K562 (cell line): ENCODE measurements around the gene SUMF1. TPM values are rescaled to one million over a fixed set of nuclear protein-coding genes. Genes with fewer than 3 reads are reported as not detected.

ENCODE experiments used
- CCAR2 ChIP-seq: fragments of 200-400 bp; formaldehyde crosslinking; IDR thresholded peaks from 2 replicates; pipeline ENCODE4 v1.6.1; 2017; ENCODE audit warnings: mild to moderate bottlenecking, low read depth, low read length
- CCNT2 ChIP-seq: IDR thresholded peaks from 2 replicates; pipeline ENCODE4 v1.6.1; 2011; ENCODE audit warnings: borderline replicate concordance, low read depth, mild to moderate bottlenecking, moderate library complexity, mixed read lengths, low read length; ENCODE audit not compliant: insufficient read length; ENCODE audit errors: extremely low read depth
- ELF2 ChIP-seq: fragments of 250-450 bp; sonication (Bioruptor Pico); IDR thresholded peaks from 2 replicates; pipeline ENCODE4 v1.5.0; 2021; ENCODE audit warnings: mild to moderate bottlenecking
- GATAD2A ChIP-seq: fragments of 450-650 bp; IDR thresholded peaks from 2 replicates; pipeline ENCODE4 v1.6.1; 2017
- L3MBTL2 ChIP-seq: fragments of 450-650 bp; IDR thresholded peaks from 2 replicates; pipeline ENCODE4 v1.6.1; 2016; ENCODE audit warnings: mild to moderate bottlenecking, moderate library complexity
- MAFG ChIP-seq: fragments of 450-650 bp; conservative IDR thresholded peaks from 2 replicates; pipeline ENCODE4 v1.6.1; 2016; ENCODE audit warnings: missing genetic modification characterization, missing compliant biosample characterization
- MAZ ChIP-seq, 2 experiments: fragments of 450-650 bp in 1 of 2; sonication (generic) in 1 of 2; formaldehyde crosslinking; IDR thresholded peaks in 1 of 2; conservative IDR thresholded peaks in 1 of 2; 2 replicates each; pipeline versions ENCODE4 v1.4.0 to v1.5.0; 2020; ENCODE audit warnings: mild to moderate bottlenecking in 1 of 2, missing genetic modification reagents in 1 of 2
- MBD1 ChIP-seq: fragments of 250-450 bp; sonication (Bioruptor Pico); IDR thresholded peaks from 2 replicates; pipeline ENCODE4 v1.8.0; 2022; ENCODE audit warnings: inconsistent platforms
- MTA1 ChIP-seq: fragments of 450-650 bp; IDR thresholded peaks from 2 replicates; pipeline ENCODE4 v1.6.1; 2017; ENCODE audit warnings: borderline replicate concordance
- RBFOX2 ChIP-seq: fragments of 200-400 bp; formaldehyde crosslinking; IDR thresholded peaks from 2 replicates; pipeline ENCODE4 v1.6.1; 2017; ENCODE audit warnings: low read depth, mild to moderate bottlenecking, low read length, moderate library complexity
- STAG1 ChIP-seq: sonication (generic); formaldehyde crosslinking; IDR thresholded peaks from 2 replicates; pipeline ENCODE4 v1.5.0; 2020; ENCODE audit warnings: missing genetic modification reagents, borderline replicate concordance
- ZBTB9 ChIP-seq: fragments of 450-650 bp; formaldehyde crosslinking; IDR thresholded peaks from 2 replicates; pipeline ENCODE4 v1.4.0; 2020; ENCODE audit warnings: mild to moderate bottlenecking, moderate library complexity
- ZEB2 ChIP-seq: fragments of 450-650 bp; IDR thresholded peaks from 2 replicates; pipeline ENCODE4 v1.6.1; 2016
- ZNF124 ChIP-seq: sonication (generic); formaldehyde crosslinking; IDR thresholded peaks from 2 replicates; pipeline ENCODE4 v1.8.1; 2022; ENCODE audit warnings: missing genetic modification reagents
- ZNF174 ChIP-seq: fragments of 250-450 bp; sonication (Bioruptor Pico); IDR thresholded peaks from 2 replicates; pipeline ENCODE4 v1.4.0; 2020; ENCODE audit warnings: mild to moderate bottlenecking
- ZNF24 ChIP-seq: fragments of 450-650 bp; IDR thresholded peaks from 2 replicates; pipeline ENCODE4 v1.6.1; 2016
- ZNF778 ChIP-seq: fragments of 450-650 bp; formaldehyde crosslinking; IDR thresholded peaks from 2 replicates; pipeline ENCODE4 v1.4.0; 2020; ENCODE audit warnings: mild to moderate bottlenecking, moderate library complexity
- polyA plus RNA-seq, 8 experiments: library from polyadenylated mRNA; depleted of rRNA in 4 of 8; stranded (reverse) in 5 of 8; unstranded in 3 of 8; fragments of >200 nt; fragmentation: Nextera tagmentation in 2 of 8; fragmentation: Illumina TruSeq in 1 of 8; extraction: Ambion mirVana in 2 of 8; extraction: Trizol in 1 of 8; gene quantifications; 2 replicates each; pipeline versions ENCODE4 v1.2.1 to v1.2.3, GENCODE V29; 2011 to 2014; ENCODE audit warnings: inconsistent platforms in 1 of 8, missing spikeins in 1 of 8
- total RNA-seq, 7 experiments: library from RNA; depleted of rRNA in 6 of 7; stranded (reverse); fragments of >200 nt in 6 of 7; fragmentation: Illumina TruSeq in 2 of 7; extraction: Trizol in 2 of 7; gene quantifications; 2 replicates each; pipeline versions ENCODE4 v1.2.1 to v1.2.3, GENCODE V29; 2011 to 2021; ENCODE audit warnings: low replicate concordance in 1 of 7
- TF ChIP-seq, protein P1 (sequence below): sonication (generic); formaldehyde crosslinking; IDR thresholded peaks from 2 replicates; pipeline ENCODE4 v1.8.1; 2022; ENCODE audit warnings: missing genetic modification reagents
- TF ChIP-seq, protein P2 (sequence below): conservative IDR thresholded peaks from 2 replicates; pipeline ENCODE4 v1.6.1; 2011; ENCODE audit warnings: low read depth, mild to moderate bottlenecking, low read length; ENCODE audit not compliant: control insufficient read depth

The SUMF1 gene
- total and polyA plus RNA-seq, 9 of the 15 experiments (the other 6 are each of a cell fraction or from before 2014, with no cell fraction given): 1.3 to 7.4 (median 4.2) TPM

DNA sequence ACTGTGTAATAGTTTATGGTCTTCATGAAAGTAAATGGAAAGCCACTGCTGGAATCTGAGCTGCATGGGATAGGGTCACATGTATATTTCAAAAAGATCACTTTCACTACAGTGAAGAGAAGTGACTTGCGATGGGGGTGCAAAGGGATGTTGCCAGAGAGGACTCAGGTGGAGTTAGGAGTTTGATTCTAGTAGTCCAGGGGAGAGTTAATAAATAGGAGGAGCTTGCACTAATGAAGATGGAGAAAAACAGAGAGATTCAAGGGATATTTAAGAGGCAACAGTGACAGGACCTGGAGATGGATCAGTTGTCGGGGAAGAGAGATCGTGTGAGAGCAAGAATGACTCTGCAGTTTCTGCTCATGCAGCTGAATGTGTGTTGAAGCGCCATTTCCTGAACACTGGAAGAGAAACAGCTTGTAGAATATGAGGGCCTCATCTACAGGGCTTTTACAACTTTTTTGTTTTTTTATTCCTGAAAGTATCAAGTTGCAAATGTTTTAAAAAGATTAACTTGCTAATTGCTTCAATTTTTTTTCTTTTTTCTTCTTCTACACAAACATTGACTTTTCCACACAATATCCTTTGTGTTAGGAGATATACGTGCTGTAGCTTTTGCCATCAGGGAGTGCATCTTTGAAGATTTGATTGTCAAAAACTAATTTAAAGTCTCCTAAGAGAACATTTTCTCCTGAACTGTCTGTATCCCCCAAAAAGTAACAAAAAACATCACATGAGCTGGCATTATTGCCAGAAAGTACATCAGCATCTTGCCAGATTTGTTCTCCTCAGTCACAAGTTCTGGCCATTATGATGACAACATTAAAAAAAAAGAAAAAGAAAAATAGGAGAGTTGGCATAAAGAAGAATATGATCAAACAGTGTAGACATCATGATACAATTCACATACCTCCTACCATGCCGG, 126.4 kb downstream of the SUMF1 start (continued):
- TF ChIP-seq ELF2 (CRISPR knock-in tag): no peak
- no peak for TF ChIP-seq CCNT2
- no peak for TF ChIP-seq ZNF124 (CRISPR knock-in tag)
- TF ChIP-seq, protein P1, sequence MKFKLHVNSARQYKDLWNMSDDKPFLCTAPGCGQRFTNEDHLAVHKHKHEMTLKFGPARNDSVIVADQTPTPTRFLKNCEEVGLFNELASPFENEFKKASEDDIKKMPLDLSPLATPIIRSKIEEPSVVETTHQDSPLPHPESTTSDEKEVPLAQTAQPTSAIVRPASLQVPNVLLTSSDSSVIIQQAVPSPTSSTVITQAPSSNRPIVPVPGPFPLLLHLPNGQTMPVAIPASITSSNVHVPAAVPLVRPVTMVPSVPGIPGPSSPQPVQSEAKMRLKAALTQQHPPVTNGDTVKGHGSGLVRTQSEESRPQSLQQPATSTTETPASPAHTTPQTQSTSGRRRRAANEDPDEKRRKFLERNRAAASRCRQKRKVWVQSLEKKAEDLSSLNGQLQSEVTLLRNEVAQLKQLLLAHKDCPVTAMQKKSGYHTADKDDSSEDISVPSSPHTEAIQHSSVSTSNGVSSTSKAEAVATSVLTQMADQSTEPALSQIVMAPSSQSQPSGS (CRISPR knock-in tag): no peak
- TF ChIP-seq MAFG (tag): peak; percentile 99
- no peak for TF ChIP-seq STAG1
- TF ChIP-seq MTA1: peak; percentile 57; the same call in 1 of the 2 replicates
- no peak for TF ChIP-seq ZNF174 (CRISPR knock-in tag)
- TF ChIP-seq GATAD2A: peak; percentile 63; the same call in 1 of the 2 replicates
- TF ChIP-seq ZEB2: peak; percentile 38; the same call in 1 of the 2 replicates
- no peak for TF ChIP-seq CCAR2
- TF ChIP-seq L3MBTL2: peak; percentile 88
- 0 out of 2 replicates have a peak, but pooled peaks have one; percentile 31 for TF ChIP-seq MBD1 (CRISPR knock-in tag)
- TF ChIP-seq MAZ (CRISPR knock-in tag; conservative IDR thresholded peaks at IDR 0.05 in 1 of 2, IDR thresholded peaks at IDR 0.05 in 1 of 2): peak; percentile 29 to 46; a peak in 1 of 4 replicates
- TF ChIP-seq, protein P2, sequence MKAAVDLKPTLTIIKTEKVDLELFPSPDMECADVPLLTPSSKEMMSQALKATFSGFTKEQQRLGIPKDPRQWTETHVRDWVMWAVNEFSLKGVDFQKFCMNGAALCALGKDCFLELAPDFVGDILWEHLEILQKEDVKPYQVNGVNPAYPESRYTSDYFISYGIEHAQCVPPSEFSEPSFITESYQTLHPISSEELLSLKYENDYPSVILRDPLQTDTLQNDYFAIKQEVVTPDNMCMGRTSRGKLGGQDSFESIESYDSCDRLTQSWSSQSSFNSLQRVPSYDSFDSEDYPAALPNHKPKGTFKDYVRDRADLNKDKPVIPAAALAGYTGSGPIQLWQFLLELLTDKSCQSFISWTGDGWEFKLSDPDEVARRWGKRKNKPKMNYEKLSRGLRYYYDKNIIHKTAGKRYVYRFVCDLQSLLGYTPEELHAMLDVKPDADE: no peak
- no peak for TF ChIP-seq RBFOX2
- TF ChIP-seq ZNF778 (CRISPR knock-in tag): no peak
- TF ChIP-seq ZNF24: peak; percentile 68; the same call in 1 of the 2 replicates
- TF ChIP-seq ZBTB9 (CRISPR knock-in tag): peak; percentile 54; the same call in 1 of the 2 replicates
